Endodermal cell (in vitro differentiated cells): ENCODE measurements around the gene MAPK9. TPM values are rescaled to one million over a fixed set of nuclear protein-coding genes. Genes with fewer than 3 reads are reported as not detected.
A peak's percentile ranks its signal among the peaks of the same experiment; 100 is the strongest.

ENCODE experiments used
- DNase-seq: peaks from one replicate; pipeline ENCODE4 v3.0.0-alpha.2; 2017
- H3K27ac ChIP-seq: 2 replicates; pipeline ENCODE4 v1.5.1; 2013; ENCODE audit warnings: mild to moderate bottlenecking, low read depth, low read length, moderate library complexity
- H3K27me3 ChIP-seq: 2 replicates; pipeline ENCODE4 v1.6.1; 2013; ENCODE audit warnings: mild to moderate bottlenecking, low read length, moderate library complexity; ENCODE audit not compliant: insufficient read depth, control insufficient read depth, poor library complexity, severe bottlenecking
- H3K36me3 ChIP-seq: 2 replicates; pipeline ENCODE4 v1.7.0; 2013; ENCODE audit warnings: mild to moderate bottlenecking, low read length, moderate library complexity; ENCODE audit not compliant: control insufficient read depth, insufficient read depth
- H3K4me1 ChIP-seq: one replicate; pipeline ENCODE4 v1.7.0; 2013; ENCODE audit warnings: low read length; ENCODE audit not compliant: control insufficient read depth, insufficient read depth
- H3K4me3 ChIP-seq: 2 replicates; pipeline ENCODE4 v1.5.1; 2013; ENCODE audit warnings: mild to moderate bottlenecking, low read length, moderate library complexity
- H3K9ac ChIP-seq: 2 replicates; pipeline ENCODE4 v1.6.1; 2013; ENCODE audit warnings: mild to moderate bottlenecking, low read length, moderate library complexity; ENCODE audit not compliant: poor library complexity, severe bottlenecking; ENCODE audit errors: extremely low read depth
- H3K9me3 ChIP-seq: 2 replicates; pipeline ENCODE4 v1.6.1; 2013; ENCODE audit warnings: mild to moderate bottlenecking, low read length, moderate library complexity; ENCODE audit not compliant: control insufficient read depth
- H3K27ac Mint-ChIP-seq: 2 replicates; pipeline ENCODE4 v1.8.0; 2020; ENCODE audit warnings: mixed read lengths
- H3K27me3 Mint-ChIP-seq: 2 replicates; pipeline ENCODE4 v1.8.0; 2021; ENCODE audit warnings: mild to moderate bottlenecking, mixed read lengths; ENCODE audit not compliant: insufficient read depth
- H3K36me3 Mint-ChIP-seq: 2 replicates; pipeline ENCODE4 v1.8.0; 2020; ENCODE audit warnings: low read depth, mixed read lengths
- H3K4me1 Mint-ChIP-seq: 2 replicates; pipeline ENCODE4 v1.8.0; 2020; ENCODE audit warnings: mixed read lengths
- H3K4me3 Mint-ChIP-seq: 2 replicates; pipeline ENCODE4 v1.8.0; 2020; ENCODE audit warnings: mild to moderate bottlenecking, moderate library complexity, mixed read lengths
- H3K9me3 Mint-ChIP-seq: 2 replicates; pipeline ENCODE4 v1.8.0; 2020; ENCODE audit warnings: mild to moderate bottlenecking, mixed read lengths
- CTCF ChIP-seq: fragments of 200-600 bp; sonication (generic); conservative IDR thresholded peaks from 2 replicates; pipeline ENCODE4 v1.5.0; 2021; ENCODE audit warnings: antibody characterized with exemption, mild to moderate bottlenecking
- WGBS, 2 experiments: methylation state at CpG; one replicate each; pipeline versions ENCODE4 v1.1.5 to v1.1.7; 2013; ENCODE audit warnings: missing lambda C conversion rate in 2 of 2, mixed read lengths in 1 of 2; ENCODE audit not compliant: insufficient coverage in 1 of 2, insufficient read length in 1 of 2; 5-methylcytosine and 5-hydroxymethylcytosine counted together
- total RNA-seq, 2 donors: library from RNA; stranded (reverse); fragmentation: NEBNext Ultra II Directional in 1 of 2; extraction: Animal tissue kit (Norgen Biotek cat#: 25700) in 1 of 2; gene quantifications; 2 replicates in 1 of 2; 3 replicates in 1 of 2; pipeline ENCODE4 v1.2.1, GENCODE V29; 2021

The MAPK9 gene
- total RNA-seq, 2 donors from 2014 or later = 45.6 to 51.8 TPM

DNA sequence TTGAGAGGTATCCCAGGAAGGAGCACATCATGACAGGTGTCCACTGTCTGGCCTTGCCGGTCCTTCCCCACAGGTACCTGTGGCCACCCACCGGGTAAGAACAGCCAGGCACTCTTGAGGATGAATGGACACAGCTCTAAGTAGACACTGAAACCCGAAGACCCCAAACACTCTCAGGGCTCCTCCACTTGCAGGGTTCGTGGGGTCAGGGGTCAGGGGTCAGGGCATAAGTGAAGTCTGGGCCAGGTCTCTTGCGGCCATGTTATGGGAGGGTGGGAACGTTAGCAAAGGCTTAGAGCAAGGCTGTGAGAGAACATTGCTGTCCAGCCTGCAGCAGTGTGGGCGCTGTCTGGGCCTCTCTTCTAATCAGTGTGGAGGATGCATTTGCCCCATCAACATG is 40.0 kb downstream of the MAPK9 start:
- H3K4me1 Mint-ChIP-seq = no peaks in the 10 kb centered on the region
- H3K9ac ChIP-seq = no peak overlapping the region
- H3K4me1 ChIP-seq = no peaks in the 10 kb centered on the region
- DNase-seq = no peak
- H3K27me3 Mint-ChIP-seq = peaks cover 2% of the 10 kb centered on the region
- no peak for TF ChIP-seq CTCF
- no peak overlapping the region for H3K27ac Mint-ChIP-seq
- H3K9me3 ChIP-seq = peaks cover 97% of the 10 kb centered on the region
- H3K36me3 ChIP-seq = peaks cover 87% of the 10 kb centered on the region
- peaks cover 95% of the 10 kb centered on the region for H3K36me3 Mint-ChIP-seq
- H3K27ac ChIP-seq = no peak overlapping the region
- no peaks in the 10 kb centered on the region for H3K27me3 ChIP-seq
- H3K9me3 Mint-ChIP-seq = peaks cover 78% of the 10 kb centered on the region
- H3K4me3 Mint-ChIP-seq = no peak overlapping the region
- 95 to 98% methylated on average over 5 to 7 of the region's 7 CpGs for WGBS, 2 experiments
- peak overlapping the region; percentile 13 for H3K4me3 ChIP-seq

GRCh38 chr5:180251141-180251540 is 40.7 kb downstream of the MAPK9 start:
- Mint-ChIP-seq H3K4me3 (no peak overlapping the region), H3K27me3 (peaks cover 2% of the 10 kb centered on the region), H3K9me3 (peaks cover 71% of the 10 kb centered on the region), H3K4me1 (no peaks in the 10 kb centered on the region), H3K36me3 (peaks cover 95% of the 10 kb centered on the region), H3K27ac (no peak overlapping the region)
- Histone ChIP-seq H3K9ac (no peak overlapping the region), H3K36me3 (peaks cover 88% of the 10 kb centered on the region), H3K27me3 (no peaks in the 10 kb centered on the region), H3K27ac (no peak overlapping the region), H3K9me3 (peaks cover 96% of the 10 kb centered on the region), H3K4me1 (no peaks in the 10 kb centered on the region), H3K4me3 (no peak overlapping the region)
- WGBS, 2 experiments = 97% methylated on average over 9 of the region's 9 CpGs; no CpG with 5 or more reads in 1 of the 2 experiments
- no peak for DNase-seq
- no peak for TF ChIP-seq CTCF

GRCh38 chr5:180250329-180250728 is 41.6 kb downstream of the MAPK9 start:
- Histone ChIP-seq H3K9ac (no peak overlapping the region), H3K4me1 (no peaks in the 10 kb centered on the region), H3K4me3 (no peak overlapping the region), H3K27me3 (no peaks in the 10 kb centered on the region), H3K9me3 (peaks cover 87% of the 10 kb centered on the region), H3K27ac (no peak overlapping the region), H3K36me3 (peaks cover 91% of the 10 kb centered on the region)
- Mint-ChIP-seq H3K27ac (no peak overlapping the region), H3K4me3 (no peak overlapping the region), H3K4me1 (no peaks in the 10 kb centered on the region), H3K27me3 (peaks cover 2% of the 10 kb centered on the region), H3K36me3 (peaks cover 90% of the 10 kb centered on the region), H3K9me3 (peaks cover 63% of the 10 kb centered on the region)
- no peak for DNase-seq
- WGBS, 2 experiments = 91 to 100% methylated on average over 2 to 4 of the region's 4 CpGs
- TF ChIP-seq CTCF = no peak
